Psoas muscle (tissue), 8 donors: Measurements from ENCODE around the gene TOB1. TPM values are rescaled to one million over a fixed set of nuclear protein-coding genes. Genes with fewer than 3 reads are reported as not detected.

Experiments used
- ATAC-seq, 4 donors: fragments of 200-7000 bp; cut with Tn5 transposase; one replicate each; pipeline ENCODE4 v1.9.1; 2020; ENCODE audit warnings: moderate library complexity in 3 of 4, mild to moderate bottlenecking in 2 of 4
- DNase-seq, 2 donors: peaks; one replicate each; pipeline ENCODE4 v3.0.0-alpha.2; 2020
- H3K27ac ChIP-seq: fragments of 200-600 bp; one replicate; pipeline ENCODE4 v1.8.0; 2022
- H3K27me3 ChIP-seq, 3 donors: fragments of 200-600 bp in 1 of 3; one replicate each; pipeline versions ENCODE4 v1.6.1 to v1.8.0; 2013 to 2022; ENCODE audit warnings: low read length in 2 of 3, mild to moderate bottlenecking in 2 of 3, moderate library complexity in 1 of 3; ENCODE audit not compliant: insufficient read depth in 3 of 3
- H3K36me3 ChIP-seq, 2 donors: fragments of 200-600 bp in 1 of 2; one replicate each; pipeline versions ENCODE4 v1.6.1 to v1.8.0; 2013 to 2022; ENCODE audit warnings: low read depth in 1 of 2, mild to moderate bottlenecking in 1 of 2, moderate library complexity in 1 of 2; ENCODE audit not compliant: insufficient read depth in 1 of 2
- H3K4me1 ChIP-seq: fragments of 200-600 bp; one replicate; pipeline ENCODE4 v1.8.0; 2022
- H3K4me3 ChIP-seq: fragments of 200-600 bp; one replicate; pipeline ENCODE4 v1.8.0; 2022; ENCODE audit warnings: mild to moderate bottlenecking
- H3K9me3 ChIP-seq: fragments of 200-600 bp; one replicate; pipeline ENCODE4 v1.8.0; 2022
- CTCF ChIP-seq: fragments of 200-600 bp; IDR thresholded peaks from one replicate; pipeline ENCODE4 v1.8.0; 2022; ENCODE audit warnings: antibody characterized with exemption
- WGBS, 3 donors: extraction: QIAGEN DNeasy Blood & Tissue Kit; methylation state at CpG; one replicate each; pipeline versions ENCODE4 v1.1.6 to v1.1.7; 2013; 5-methylcytosine and 5-hydroxymethylcytosine counted together
- intact Hi-C, 2 donors: fragments of 100-400 bp; cut with DNase I; formaldehyde crosslinking; loops; one replicate each; pipeline versions ENCODE4 v1.11.0 to v1.14.2; 2022
- polyA plus RNA-seq, 3 donors: library from polyadenylated mRNA; stranded (reverse); fragments of 200-250 nt; gene quantifications; one replicate each; pipeline ENCODE4 v1.2.3, GENCODE V29; 2013
- total RNA-seq, 4 donors: library from RNA; stranded (reverse); fragmentation: NEBNext Ultra II Directional in 2 of 4; extraction: Animal tissue kit (Norgen Biotek cat#: 25700) in 2 of 4; gene quantifications; one replicate each; pipeline versions ENCODE4 v1.2.1 to v1.2.4, GENCODE V29; 2021 to 2023
- donor health status: healthy with polysubstance abuse.
- donor health status: DM: no; HTN: no; CAD: no; lungs with moderate emphysema.
- donor health status: Bipolar disorder and iron deficiency.
- donor health status: healthy.
- donor health status: DM: yes; HTN: yes; CAD: no.
- donor health status: DM: no; HTN: no; CAD: no.
- donor health status: DM: no; HTN: no; CAD: no.
- donor health status: DM: yes; HTN: yes; CAD: no.

TOB1 gene
- total and polyA plus RNA-seq, 7 donors: 12.8 to 155 (median 74.9) TPM

- intact Hi-C loops: loop anchor here in 1 of 2 donors (2.0 kb wide), 1 partner anchor 25 kb away; no protein-coding TSS in a partner anchor
- Histone ChIP-seq H3K4me3 (no peak overlapping the region), H3K4me1 (no peaks in the 10 kb centered on the region), H3K9me3 (no peaks in the 10 kb centered on the region), H3K27me3 (peaks cover 0 to 5% (median 0%) of the 10 kb centered on the region in 3 donors), H3K27ac (no peak overlapping the region), H3K36me3 (no peaks in the 10 kb centered on the region)
- no peak for ATAC-seq
- TF ChIP-seq CTCF: no peak
- no peak for DNase-seq
- 74 to 85% (median 77%) methylated on average over 5 of the region's 5 CpGs for WGBS, 3 donors
Measured at GRCh38 chr17:50816271-50816670, 49.9 kb downstream of the TOB1 start.

GRCh38 chr17:50815400-50815799 lies 50.8 kb downstream of the TOB1 start:
- 49 to 71% (median 65%) methylated on average over 3 of the region's 3 CpGs for WGBS, 3 donors
- no peak for TF ChIP-seq CTCF

GRCh38 chr17:50813583-50813982 lies 52.6 kb downstream of the TOB1 start:
- Histone ChIP-seq H3K4me3 (no peak overlapping the region), H3K27me3 (peaks cover 0 to 5% (median 0%) of the 10 kb centered on the region in 3 donors), H3K36me3 (no peaks in the 10 kb centered on the region), H3K4me1 (no peaks in the 10 kb centered on the region), H3K9me3 (no peaks in the 10 kb centered on the region), H3K27ac (no peak overlapping the region)
- DNase-seq: no peak
- TF ChIP-seq CTCF: no peak
- no peak for ATAC-seq
- intact Hi-C loops: no loop called here

More at GRCh38 chr17:50815400-50815799, 50.8 kb downstream of the TOB1 start:
- H3K4me1 ChIP-seq: no peaks in the 10 kb centered on the region
- ATAC-seq (no peak), DNase-seq (no peak)
- H3K4me3 ChIP-seq: no peak overlapping the region
- intact Hi-C loops: no loop called here
- no peaks in the 10 kb centered on the region for H3K9me3 ChIP-seq
- H3K27me3 ChIP-seq: peaks cover 0 to 5% (median 0%) of the 10 kb centered on the region in 3 donors
- H3K36me3 ChIP-seq: no peaks in the 10 kb centered on the region
- no peak overlapping the region for H3K27ac ChIP-seq

Other genes with a start within 250 kb of the TOB1 start
- gene ABCC3, start 231.5 kb downstream of the TOB1 start, total RNA-seq: 1 to 10 TPM in 2 of 4 donors, under 1 TPM in 2; 0.36 to 1.6 (median 0.94) TPM
- 1 to 10 TPM in 1 of 3 donors, under 1 TPM in 2; 0.39 to 1.2 (median 0.45) TPM for gene ABCC3, start 231.5 kb downstream of the TOB1 start, polyA plus RNA-seq
- 100 to 1,000 TPM in 3 of 4 donors, 10 to 100 TPM in 1; 91.8 to 132 (median 112) TPM for gene ANKRD40, start 158.4 kb downstream of the TOB1 start, total RNA-seq
- gene ANKRD40, start 158.4 kb downstream of the TOB1 start, polyA plus RNA-seq: 100 to 1,000 TPM in 1 of 3 donors, 10 to 100 TPM in 2; 42.6 to 155 (median 46.6) TPM
- 10 to 100 TPM; 25.4 to 55.9 (median 49.9) TPM for gene LUC7L3, start 146.8 kb downstream of the TOB1 start, total RNA-seq
- 100 to 1,000 TPM in 1 of 3 donors, 10 to 100 TPM in 2; 33.4 to 108 (median 49.2) TPM for gene LUC7L3, start 146.8 kb downstream of the TOB1 start, polyA plus RNA-seq
- gene ANKRD40CL, start 98.8 kb downstream of the TOB1 start, total RNA-seq: not detected
- not detected for gene ANKRD40CL, start 98.8 kb downstream of the TOB1 start, polyA plus RNA-seq
- 1 to 10 TPM in 2 of 4 donors, under 1 TPM in 2; 0.25 to 3.4 (median 1.1) TPM for gene WFIKKN2, start 30.8 kb downstream of the TOB1 start, total RNA-seq
- gene WFIKKN2, start 30.8 kb downstream of the TOB1 start, polyA plus RNA-seq: under 1 TPM; 0.09 to 0.32 (median 0.30) TPM